HepG2 (cell line): Measurements from ENCODE around the gene AMBRA1. TPM values are rescaled to one million over a fixed set of nuclear protein-coding genes. Genes with fewer than 3 reads are reported as not detected.

Experiments used
- ATF5 ChIP-seq: sonication (generic); formaldehyde crosslinking; IDR thresholded peaks from 2 replicates; pipeline ENCODE4 v1.4.0; 2020; ENCODE audit warnings: mild to moderate bottlenecking, low read depth, missing genetic modification reagents
- CREM ChIP-seq, 2 experiments: sonication (generic) in 1 of 2; formaldehyde crosslinking in 1 of 2; IDR thresholded peaks; 2 replicates each; pipeline versions ENCODE4 v1.4.0 to v1.6.1; 2016 to 2020; ENCODE audit warnings: antibody characterized with exemption in 1 of 2, mild to moderate bottlenecking in 1 of 2, missing genetic modification reagents in 1 of 2
- DPF2 ChIP-seq: sonication (generic); formaldehyde crosslinking; IDR thresholded peaks from 2 replicates; pipeline ENCODE4 v1.4.0; 2020; ENCODE audit warnings: mild to moderate bottlenecking, low read depth, missing genetic modification reagents, borderline replicate concordance
- DRAP1 ChIP-seq: IDR thresholded peaks from 2 replicates; pipeline ENCODE4 v1.6.1; 2016; ENCODE audit warnings: missing genetic modification reagents, missing compliant biosample characterization
- FOXM1 ChIP-seq: sonication (generic); formaldehyde crosslinking; IDR thresholded peaks from 2 replicates; pipeline ENCODE4 v1.5.0; 2020; ENCODE audit warnings: missing genetic modification reagents
- FOXO1 ChIP-seq: sonication (generic); formaldehyde crosslinking; IDR thresholded peaks from 2 replicates; pipeline ENCODE4 v1.4.0; 2020; ENCODE audit warnings: missing genetic modification reagents
- FOXP1 ChIP-seq, 2 experiments: fragments of 450-650 bp in 1 of 2; IDR thresholded peaks; 2 replicates each; pipeline ENCODE4 v1.6.1; 2017 to 2018; ENCODE audit warnings: antibody characterized with exemption in 1 of 2
- FUBP1 ChIP-seq: sonication (generic); formaldehyde crosslinking; IDR thresholded peaks from 2 replicates; pipeline ENCODE4 v1.5.1; 2020; ENCODE audit warnings: missing genetic modification reagents, mild to moderate bottlenecking, borderline replicate concordance
- MIER2 ChIP-seq: IDR thresholded peaks from 2 replicates; pipeline ENCODE4 v1.6.1; 2016; ENCODE audit warnings: missing biosample characterization, missing genetic modification reagents
- NR2C2 ChIP-seq: sonication (generic); formaldehyde crosslinking; IDR thresholded peaks from 2 replicates; pipeline ENCODE4 v1.4.0; 2020; ENCODE audit warnings: missing genetic modification reagents, mild to moderate bottlenecking, moderate library complexity, borderline replicate concordance
- NR2F6 ChIP-seq, 2 experiments: IDR thresholded peaks; 2 replicates each; pipeline ENCODE4 v1.6.1; 2016; ENCODE audit warnings: antibody characterized with exemption in 1 of 2, mild to moderate bottlenecking in 1 of 2
- SOX6 ChIP-seq, 2 experiments: fragments of 450-650 bp in 1 of 2; sonication (generic) in 1 of 2; formaldehyde crosslinking in 1 of 2; IDR thresholded peaks; 2 replicates each; pipeline versions ENCODE4 v1.4.0 to v1.6.1; 2017 to 2020; ENCODE audit warnings: antibody characterized with exemption in 1 of 2, mild to moderate bottlenecking in 1 of 2, missing genetic modification reagents in 1 of 2
- STAT5B ChIP-seq: sonication (generic); formaldehyde crosslinking; IDR thresholded peaks from 2 replicates; pipeline ENCODE4 v1.4.0; 2020; ENCODE audit warnings: missing genetic modification reagents
- TBP ChIP-seq: sonication (generic); formaldehyde crosslinking; IDR thresholded peaks from 2 replicates; pipeline ENCODE4 v1.5.0; 2020; ENCODE audit warnings: missing genetic modification reagents
- TFE3 ChIP-seq: IDR thresholded peaks from 2 replicates; pipeline ENCODE4 v1.6.1; 2016
- THAP9 ChIP-seq: sonication (generic); formaldehyde crosslinking; IDR thresholded peaks from 2 replicates; pipeline ENCODE4; 2020; ENCODE audit warnings: missing genetic modification reagents, mild to moderate bottlenecking, borderline replicate concordance
- ZBTB3 ChIP-seq: sonication (generic); formaldehyde crosslinking; IDR thresholded peaks from 2 replicates; pipeline ENCODE4 v1.4.0; 2020; ENCODE audit warnings: low read depth, mild to moderate bottlenecking, moderate library complexity, missing genetic modification reagents, borderline replicate concordance
- ZNF207 ChIP-seq: fragments of 450-650 bp; IDR thresholded peaks from 2 replicates; pipeline ENCODE4 v1.6.1; 2016; ENCODE audit warnings: antibody characterized with exemption, borderline replicate concordance
- ZNF549 ChIP-seq: sonication (generic); formaldehyde crosslinking; IDR thresholded peaks from 2 replicates; pipeline ENCODE4 v1.5.0; 2020; ENCODE audit warnings: missing genetic modification reagents
- ZNF704 ChIP-seq: sonication (generic); formaldehyde crosslinking; IDR thresholded peaks from 2 replicates; pipeline ENCODE4 v1.8.1; 2023; ENCODE audit warnings: mild to moderate bottlenecking, inconsistent platforms, moderate library complexity, missing genetic modification reagents, borderline replicate concordance
- ZNF747 ChIP-seq: sonication (generic); formaldehyde crosslinking; IDR thresholded peaks from 2 replicates; pipeline ENCODE4 v1.8.1; 2023; ENCODE audit warnings: missing genetic modification reagents, mild to moderate bottlenecking, borderline replicate concordance
- ZSCAN12 ChIP-seq: sonication (generic); formaldehyde crosslinking; IDR thresholded peaks from 2 replicates; pipeline ENCODE4 v1.9.0; 2021; ENCODE audit warnings: mild to moderate bottlenecking, missing genetic modification reagents
- polyA plus RNA-seq, 8 experiments: library from polyadenylated mRNA; depleted of rRNA in 3 of 8; stranded (reverse) in 7 of 8; unstranded in 1 of 8; fragments of >200 nt; fragmentation: Illumina TruSeq in 4 of 8; extraction: Trizol in 4 of 8; gene quantifications; 2 replicates each; pipeline versions ENCODE4 v1.2.1 to v1.2.3, GENCODE V29; 2011 to 2016; ENCODE audit warnings: low read depth in 4 of 8, missing spikeins in 1 of 8, mixed read lengths in 1 of 8; ENCODE audit not compliant: insufficient read depth in 1 of 8
- total RNA-seq, 5 experiments: library from RNA; depleted of rRNA; stranded (reverse); fragments of >200 nt; fragmentation: Illumina TruSeq; extraction: Trizol; gene quantifications; 2 replicates each; pipeline ENCODE4 v1.2.3, GENCODE V29; 2016; ENCODE audit warnings: low read depth in 1 of 5

AMBRA1 gene
- total and polyA plus RNA-seq, 2 of the 13 experiments (the other 11 are each of a cell fraction or from before 2014, with no cell fraction given), result 15.7 to 26.0 TPM

- TF ChIP-seq ZNF549 (CRISPR knock-in tag), result no peak
- no peak for TF ChIP-seq FOXO1
- 0 out of 2 replicates have a peak, but pooled peaks have one; percentile 17 for TF ChIP-seq DPF2
- no peak for TF ChIP-seq FUBP1 (CRISPR knock-in tag)
- TF ChIP-seq ATF5 (CRISPR knock-in tag), result no peak
- TF ChIP-seq STAT5B (CRISPR knock-in tag), result no peak
- TF ChIP-seq FOXM1, result no peak
- TF ChIP-seq FOXP1 (IDR thresholded peaks at IDR 0.05), result peak; percentile 35; the same call in 1 of the 2 replicates
- TF ChIP-seq FOXP1 (CRISPR knock-in tag; IDR thresholded peaks at IDR 0.05), result peak; percentile 93
- no peak for TF ChIP-seq NR2F6 (IDR thresholded peaks at IDR 0.05)
- no peak for TF ChIP-seq NR2F6 (CRISPR knock-in tag; IDR thresholded peaks at IDR 0.05)
- TF ChIP-seq CREM (IDR thresholded peaks at IDR 0.05), result no peak
- no peak for TF ChIP-seq CREM (CRISPR knock-in tag; IDR thresholded peaks at IDR 0.05)
- TF ChIP-seq SOX6 (IDR thresholded peaks at IDR 0.05), result no peak
- peak; percentile 77 for TF ChIP-seq SOX6 (CRISPR knock-in tag; IDR thresholded peaks at IDR 0.05)
- no peak for TF ChIP-seq ZNF747 (CRISPR knock-in tag)
- no peak for TF ChIP-seq NR2C2 (CRISPR knock-in tag)
- no peak for TF ChIP-seq DRAP1 (CRISPR knock-in tag)
- no peak for TF ChIP-seq TFE3 (CRISPR knock-in tag)
- no peak for TF ChIP-seq MIER2
- no peak for TF ChIP-seq ZNF704 (CRISPR knock-in tag)
- no peak for TF ChIP-seq TBP (CRISPR knock-in tag)
- TF ChIP-seq ZNF207, result no peak
- TF ChIP-seq THAP9 (CRISPR knock-in tag), result no peak
- TF ChIP-seq ZBTB3 (CRISPR knock-in tag), result no peak
- no peak for TF ChIP-seq ZSCAN12 (CRISPR knock-in tag)
Observed at GRCh38 chr11:46519351-46519750, 74.5 kb downstream of the AMBRA1 start (continued).
